GM19438 (cell line): Measurements from ENCODE around the gene PCYT1A.
A peak's percentile ranks its signal among the peaks of the same experiment; 100 is the strongest.
"Not testable (repeated sequence)": the region's sequence is repeated elsewhere in the genome, so short reads cannot be mapped to it uniquely, and the experiment has no call there.

ENCODE experiments used
- ATAC-seq: cut with Tn5 transposase; IDR thresholded peaks from one replicate; pipeline ENCODE4 v1.9.1; 2021; ENCODE audit warnings: low read depth; ENCODE audit not compliant: unreplicated experiment

Gene PCYT1A

DNA sequence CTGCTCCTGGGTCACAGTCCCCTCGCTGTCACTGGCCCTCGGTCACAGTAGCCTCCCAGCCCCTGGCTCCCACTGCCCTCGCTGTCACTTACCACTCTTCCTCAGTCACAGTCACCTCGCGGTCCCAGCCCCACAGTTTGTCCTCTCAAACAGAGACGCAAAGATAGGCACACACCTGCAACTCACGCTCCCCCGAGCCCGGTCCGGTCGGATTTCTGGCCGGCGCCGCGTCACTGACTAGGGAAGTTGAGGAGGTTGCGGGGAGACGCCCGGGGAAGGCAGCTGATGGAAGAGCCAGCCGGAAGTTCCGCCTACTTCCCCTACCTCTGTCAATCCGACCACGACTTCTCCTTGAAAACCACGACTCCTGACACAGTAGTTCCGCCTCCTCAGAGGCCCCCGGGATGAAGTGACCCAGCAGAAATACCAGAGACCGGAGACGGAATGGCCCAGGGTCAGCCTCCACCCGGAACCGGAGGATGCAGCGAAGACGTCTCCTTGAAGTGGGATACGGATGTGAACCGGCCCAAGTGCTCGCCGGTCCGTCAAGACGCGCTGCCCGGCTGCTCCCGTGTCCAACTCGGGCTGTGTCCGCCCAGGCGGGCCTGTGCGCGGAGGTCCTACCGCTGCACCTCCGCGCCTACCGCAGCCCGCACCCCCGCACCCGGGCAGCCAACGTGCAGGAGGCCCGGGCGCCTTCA is at the start of gene PCYT1A:
Gene PCYT1A, minus strand, starts transcription at position 287 of the 701 bp plus-strand sequence. CDS start 17,195 bp downstream, outside the sequence.
- ATAC-seq: peak; percentile 85

- ATAC-seq: no peak
These were observed 49.0 kb upstream of the PCYT1A start for GRCh38 chr3:196336319-196337145.

DNA sequence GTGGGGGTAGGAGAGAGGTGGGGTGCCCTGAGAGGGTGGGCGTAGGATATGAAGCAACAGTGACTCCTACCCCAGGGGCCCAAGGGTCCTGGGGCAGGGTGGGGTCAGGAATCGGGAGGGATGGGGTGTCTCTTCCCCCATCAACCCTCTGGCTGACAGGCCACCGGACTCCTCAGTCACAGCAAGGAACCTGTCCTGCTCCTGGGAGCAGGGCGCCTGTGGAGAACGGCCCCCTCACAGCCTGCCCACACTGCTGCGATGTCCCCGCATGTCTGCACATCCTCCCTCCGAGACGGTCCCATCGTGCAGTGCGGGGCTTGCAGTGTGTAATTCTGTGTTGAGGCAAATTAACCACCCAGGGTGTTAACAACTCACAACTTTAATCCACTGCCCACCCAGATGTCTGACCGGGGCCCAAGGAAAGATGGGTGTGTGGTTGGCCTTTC is 48.0 kb upstream of the PCYT1A start:
- no peak for ATAC-seq

- no peak for ATAC-seq
These were observed 47.5 kb upstream of the PCYT1A start for GRCh38 chr3:196334982-196335381.

- no peak for ATAC-seq
These were observed 44.6 kb upstream of the PCYT1A start for GRCh38 chr3:196332168-196332567.

- no peak for ATAC-seq
These were observed 39.9 kb upstream of the PCYT1A start for GRCh38 chr3:196327405-196327804.

- no peak for ATAC-seq
These were observed 39.4 kb upstream of the PCYT1A start for GRCh38 chr3:196326936-196327335.

DNA sequence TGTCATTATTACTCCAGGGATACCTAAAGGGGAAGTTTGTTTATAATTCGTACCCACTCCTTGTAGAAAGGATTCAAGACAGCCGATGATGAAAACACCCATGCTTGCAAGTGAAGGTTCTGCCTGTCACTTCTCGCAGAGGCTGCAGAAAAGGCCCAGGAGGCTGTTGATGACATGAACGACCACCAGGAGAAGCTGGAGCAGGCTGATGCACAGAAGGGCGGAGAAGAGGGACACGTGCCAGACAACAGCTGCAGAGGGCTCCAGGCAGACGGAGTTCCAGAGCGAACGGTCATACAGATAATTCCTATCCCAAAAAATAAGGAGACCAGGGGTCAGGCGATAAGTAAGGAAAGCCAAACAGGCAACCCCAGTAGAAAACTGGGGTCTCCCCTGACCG is 36.2 kb upstream of the PCYT1A start:
- ATAC-seq: no peak

DNA sequence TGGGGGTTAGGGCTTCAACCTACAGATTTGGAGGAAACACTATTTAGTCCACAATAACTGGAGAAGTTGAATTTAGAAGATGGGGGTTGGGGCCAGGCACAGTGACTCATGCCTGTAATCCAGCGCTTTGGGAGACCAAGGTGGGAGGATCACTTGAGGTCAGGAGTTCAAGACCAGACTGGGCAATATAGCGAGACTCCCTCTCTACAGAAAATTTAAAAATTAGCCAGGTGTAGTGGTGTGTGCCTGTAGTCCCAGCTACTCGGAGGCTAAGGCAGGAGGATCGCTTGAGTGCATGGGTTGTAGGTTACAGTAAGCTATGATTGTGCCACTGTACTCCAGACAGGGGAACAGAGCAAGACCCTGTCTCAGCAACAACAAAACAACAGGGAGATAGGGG is 35.5 kb upstream of the PCYT1A start:
- ATAC-seq: no peak

DNA sequence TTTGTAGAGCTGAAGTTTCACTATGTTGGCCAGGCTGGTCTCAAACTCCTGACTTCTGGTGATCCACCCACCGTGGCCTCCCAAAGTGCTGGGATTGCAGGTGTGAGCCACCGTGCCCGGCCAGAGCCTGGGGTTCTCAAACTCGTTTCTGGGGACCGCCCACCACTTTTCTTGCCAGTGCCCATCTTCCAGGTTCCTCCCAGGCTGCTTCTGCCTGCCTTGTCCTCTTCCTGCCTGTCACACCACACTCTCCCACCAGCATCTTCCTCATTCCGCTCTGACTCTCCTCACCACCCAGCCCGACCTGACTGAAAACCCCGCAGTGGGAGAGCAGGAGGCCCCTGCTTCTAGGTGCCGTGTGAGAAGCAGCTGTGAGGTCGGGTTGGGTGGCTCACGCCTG is 33.6 kb upstream of the PCYT1A start:
- ATAC-seq: no peak

GRCh38 chr3:196320137-196320536 is 32.6 kb upstream of the PCYT1A start:
- ATAC-seq: no peak

GRCh38 chr3:196317687-196318467 is 30.4 kb upstream of the PCYT1A start, which contains the start of gene DYNLT2B:
Gene DYNLT2B, minus strand, starts transcription at chr3:196318240. Its CDS starts 88 bp downstream, at chr3:196318152.
- peak; percentile 76 for ATAC-seq

DNA sequence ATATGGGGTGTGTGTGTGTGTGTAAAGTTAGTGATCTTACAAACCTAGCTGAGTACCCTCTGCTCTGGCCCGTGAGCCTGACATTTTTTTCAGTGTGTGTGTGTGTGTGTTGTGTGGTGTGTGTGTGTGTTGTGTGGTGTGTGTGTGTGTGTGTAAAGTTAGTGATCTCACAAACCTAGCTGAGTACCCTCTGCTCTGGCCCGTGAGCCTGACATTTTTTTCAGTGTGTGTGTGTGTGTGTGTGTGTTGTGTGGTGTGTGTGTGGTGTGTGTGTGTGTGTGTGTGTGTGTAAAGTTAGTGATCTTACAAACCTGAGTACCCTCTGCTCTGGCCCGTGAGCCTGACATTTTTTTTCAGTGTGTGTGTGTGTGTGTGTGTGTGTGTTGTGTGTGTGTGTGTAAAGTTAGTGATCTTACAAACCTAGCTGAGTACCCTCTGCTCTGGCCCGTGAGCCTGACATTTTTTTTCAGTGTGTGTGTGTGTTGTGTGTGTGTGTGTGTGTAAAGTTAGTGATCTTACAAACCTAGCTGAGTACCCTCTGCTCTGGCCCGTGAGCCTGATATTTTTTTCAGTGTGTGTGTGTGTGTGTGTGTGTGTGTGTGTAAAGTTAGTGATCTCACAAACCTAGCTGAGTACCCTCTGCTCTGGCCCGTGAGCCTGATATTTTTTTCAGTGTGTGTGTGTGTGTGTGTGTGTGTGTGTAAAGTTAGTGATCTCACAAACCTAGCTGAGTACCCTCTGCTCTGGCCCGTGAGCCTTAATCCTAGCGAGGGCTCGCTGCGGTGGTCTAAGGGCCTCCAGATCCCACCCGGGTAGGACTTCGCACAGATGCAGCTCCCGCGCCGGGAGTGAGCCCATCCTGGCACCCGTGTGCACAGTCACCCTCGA is 29.5 kb upstream of the PCYT1A start:
- ATAC-seq: not testable (repeated sequence)

DNA sequence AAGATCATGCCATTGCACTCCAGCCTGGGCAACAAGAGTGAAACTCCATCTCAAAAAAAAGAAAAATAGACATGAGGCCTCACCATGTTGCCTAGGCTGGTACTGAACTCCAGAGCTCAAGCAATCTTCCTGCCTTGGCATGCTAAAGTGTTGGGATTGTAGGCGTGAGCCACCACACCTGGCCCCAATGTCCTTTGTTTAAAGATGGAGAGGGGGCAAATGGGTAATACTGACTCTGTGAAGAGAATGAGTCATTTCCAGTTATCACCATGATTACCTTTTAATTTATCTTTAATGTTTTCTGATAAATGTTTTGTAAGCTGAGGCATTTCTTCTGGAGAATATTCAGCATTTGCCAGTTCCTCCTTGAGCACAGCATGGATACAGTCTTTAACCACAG is 28.3 kb upstream of the PCYT1A start:
- no peak for ATAC-seq

DNA sequence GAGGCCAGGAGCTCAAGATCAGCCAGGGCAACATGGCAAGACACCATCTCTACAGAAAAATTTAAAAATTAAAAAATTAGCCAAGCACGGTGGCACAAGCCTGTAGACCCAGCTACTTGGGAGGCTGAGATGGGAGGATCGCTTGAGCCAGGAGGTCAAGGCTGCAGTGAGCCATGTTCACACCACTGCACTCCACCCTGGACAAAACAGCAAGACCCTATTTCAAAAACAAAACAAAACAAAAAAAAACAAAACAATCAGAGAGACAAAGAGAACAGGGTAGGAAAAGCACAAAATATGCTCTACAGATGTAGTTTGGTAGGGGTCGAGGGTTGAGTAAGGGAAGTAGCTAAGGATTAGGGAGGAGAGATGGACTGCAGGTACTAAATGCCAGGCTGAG is 27.1 kb upstream of the PCYT1A start:
- no peak for ATAC-seq

DNA sequence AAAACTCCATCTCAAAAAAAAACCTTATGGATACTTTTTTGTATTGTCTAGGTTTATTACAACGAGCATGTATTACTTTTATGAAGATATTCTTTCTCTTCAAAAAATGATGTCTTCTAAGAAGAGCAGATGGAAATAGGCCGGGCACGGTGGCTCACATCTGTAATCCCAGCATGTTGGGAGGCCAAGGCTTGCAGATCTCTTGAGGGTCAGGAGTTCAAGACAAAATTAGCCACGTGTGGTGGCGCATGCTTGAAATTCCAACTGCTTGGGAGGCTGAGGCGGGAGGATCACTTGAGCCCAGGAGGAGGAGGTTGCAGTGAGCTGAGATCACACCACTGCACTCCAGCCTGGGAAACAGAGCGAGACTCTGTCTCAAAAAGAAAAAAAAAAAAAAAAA is 26.6 kb upstream of the PCYT1A start:
- ATAC-seq: not testable (repeated sequence)

GRCh38 chr3:196302960-196303359 is 15.4 kb upstream of the PCYT1A start:
- not testable (repeated sequence) for ATAC-seq

GRCh38 chr3:196302551-196302950 is 15.0 kb upstream of the PCYT1A start:
- ATAC-seq: not testable (repeated sequence)

DNA sequence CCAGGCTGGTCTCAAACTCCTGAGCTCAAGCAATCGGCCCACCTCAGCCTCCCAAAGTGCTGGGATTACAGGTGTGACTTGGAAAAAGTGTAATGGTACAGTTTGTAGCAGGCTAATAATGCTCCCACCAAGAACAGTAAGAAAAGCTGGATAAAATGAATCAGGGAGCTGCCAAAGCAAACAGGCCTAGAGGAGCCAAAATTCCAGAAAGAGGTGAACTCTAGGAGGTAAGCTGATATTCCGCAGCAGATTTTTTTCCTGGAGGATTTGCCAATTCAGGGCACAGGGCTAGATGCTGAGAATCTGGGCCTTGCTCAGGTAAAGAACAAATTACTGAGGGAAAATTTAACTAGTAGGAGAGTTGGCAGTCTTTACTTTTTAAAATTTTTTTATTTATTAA is 11.0 kb upstream of the PCYT1A start:
- no peak for ATAC-seq
